SK-N-SH (cell line): ENCODE data around the gene CEP55. TPM values are rescaled to one million over a fixed set of nuclear protein-coding genes. Genes with fewer than 3 reads are reported as not detected.

ENCODE experiments used
- CTCF ChIA-PET: fragments of 300-600, 350-600 bp; formaldehyde crosslinking; extraction: SDS; loops from one replicate; lab custom pipeline; 2021; lab: Yijun Ruan, JAX
- POLR2A ChIA-PET: fragments of 350-600 bp; sonication (Branson Sonifier 250); formaldehyde crosslinking; extraction: SDS; loops from one replicate; lab custom pipeline; 2020; ENCODE audit warnings: antibody characterized with exemption, inconsistent platforms; lab: Yijun Ruan, JAX
- DNase-seq: peaks from one replicate; pipeline ENCODE4 v3.0.0; 2012
- H2AFZ ChIP-seq: fragments of 200-600 bp; sonication (generic); 2 replicates; pipeline ENCODE4 v1.8.1; 2016; ENCODE audit warnings: antibody characterized with exemption, mild to moderate bottlenecking, low read depth
- H3F3A ChIP-seq: fragments of 200-600 bp; sonication (generic); replicated peaks from 2 replicates; pipeline ENCODE3; 2016; ENCODE audit warnings: antibody characterized with exemption, mild to moderate bottlenecking; ENCODE audit not compliant: insufficient read depth
- H3K27ac ChIP-seq, 2 experiments: fragments of 200-500 bp in 1 of 2; fragments of 200-600 bp in 1 of 2; sonication (Bioruptor generic) in 1 of 2; sonication (generic), shearing (Covaris generic) in 1 of 2; 2 replicates each; pipeline versions ENCODE4 v1.5.1 to v1.6.1; 2014 to 2016; ENCODE audit warnings: low read depth in 2 of 2, inconsistent platforms in 1 of 2, low read length in 1 of 2, mild to moderate bottlenecking in 1 of 2, mixed read lengths in 1 of 2
- H3K27me3 ChIP-seq: fragments of 200-600 bp; sonication (generic), shearing (Covaris generic); 2 replicates; pipeline ENCODE4 v1.6.1; 2016; ENCODE audit warnings: mixed run types; ENCODE audit not compliant: insufficient read depth
- H3K36me3 ChIP-seq, 2 experiments: fragments of 200-500 bp in 1 of 2; fragments of 200-600 bp in 1 of 2; sonication (Bioruptor generic) in 1 of 2; sonication (generic) in 1 of 2; replicated peaks in 1 of 2; 2 replicates each; pipeline versions ENCODE3 to v1.5.1; 2014 to 2016; ENCODE audit warnings: low read length in 1 of 2, mild to moderate bottlenecking in 1 of 2; ENCODE audit not compliant: insufficient read depth in 2 of 2, control insufficient read depth in 1 of 2
- H3K4me1 ChIP-seq, 2 experiments: fragments of 200-500 bp in 1 of 2; fragments of 200-600 bp in 1 of 2; sonication (Bioruptor generic) in 1 of 2; sonication (generic), shearing (Covaris generic) in 1 of 2; 2 replicates each; pipeline versions ENCODE4 v1.5.1 to v1.6.1; 2014 to 2016; ENCODE audit warnings: low read depth in 1 of 2, low read length in 1 of 2, mixed run types in 1 of 2; ENCODE audit not compliant: insufficient read depth in 2 of 2, control insufficient read depth in 1 of 2
- H3K4me2 ChIP-seq: fragments of 200-600 bp; sonication (generic), shearing (Covaris generic); 2 replicates; pipeline ENCODE4 v1.6.1; 2017; ENCODE audit warnings: mixed run types
- H3K4me3 ChIP-seq, 2 experiments: fragments of 200-500 bp in 1 of 2; fragments of 200-600 bp in 1 of 2; sonication (Bioruptor generic) in 1 of 2; sonication (generic), shearing (Covaris generic) in 1 of 2; 2 replicates each; pipeline versions ENCODE4 v1.5.1 to v1.8.1; 2014 to 2016; ENCODE audit warnings: low read depth in 2 of 2, inconsistent platforms in 1 of 2, low read length in 1 of 2, mild to moderate bottlenecking in 1 of 2, mixed read lengths in 1 of 2, moderate library complexity in 1 of 2
- H3K79me2 ChIP-seq: fragments of 200-600 bp; sonication (generic); 2 replicates; pipeline ENCODE4 v1.8.1; 2017; ENCODE audit warnings: mild to moderate bottlenecking; ENCODE audit not compliant: insufficient read depth
- H3K9ac ChIP-seq: fragments of 200-600 bp; sonication (generic); 2 replicates; pipeline ENCODE4 v1.6.1; 2017; ENCODE audit warnings: mixed run types
- H3K9me2 ChIP-seq: fragments of 200-600 bp; sonication (generic); 2 replicates; pipeline ENCODE4 v1.6.1; 2017; ENCODE audit warnings: mixed run types
- H3K9me3 ChIP-seq: fragments of 200-600 bp; sonication (generic); 2 replicates; pipeline ENCODE4 v1.6.1; 2017; ENCODE audit warnings: mixed run types, mild to moderate bottlenecking, moderate library complexity
- H4K20me1 ChIP-seq: fragments of 200-600 bp; sonication (generic); 2 replicates; pipeline ENCODE4 v1.6.1; 2017; ENCODE audit warnings: mild to moderate bottlenecking, mixed run types; ENCODE audit not compliant: insufficient read depth
- CHD2 ChIP-seq: fragments of 150-350 bp; IDR thresholded peaks from 2 replicates; pipeline ENCODE4 v1.6.1; 2018; ENCODE audit warnings: low read length; ENCODE audit not compliant: partially characterized antibody
- CTCF ChIP-seq: fragments of 200-600 bp; sonication (generic); IDR thresholded peaks from 2 replicates; pipeline ENCODE4 v1.6.1; 2017; ENCODE audit warnings: antibody characterized with exemption, mild to moderate bottlenecking, moderate library complexity
- GABPA ChIP-seq: IDR thresholded peaks from 2 replicates; pipeline ENCODE4 v1.4.0; 2012; ENCODE audit warnings: low read depth, mild to moderate bottlenecking
- GATA2 ChIP-seq: sonication (generic); formaldehyde crosslinking; IDR thresholded peaks from 2 replicates; pipeline ENCODE4 v1.5.0; 2020; ENCODE audit warnings: mild to moderate bottlenecking, missing genetic modification reagents
- NFIC ChIP-seq: IDR thresholded peaks from 2 replicates; pipeline ENCODE4 v1.4.0; 2012; ENCODE audit warnings: borderline replicate concordance
- NRF1 ChIP-seq: IDR thresholded peaks from 2 replicates; pipeline ENCODE4 v1.6.1; 2012; ENCODE audit warnings: low read depth, mild to moderate bottlenecking, low read length
- RXRA ChIP-seq: IDR thresholded peaks from 2 replicates; pipeline ENCODE4 v1.4.0; 2012; ENCODE audit warnings: low read depth, mild to moderate bottlenecking, borderline replicate concordance
- SIN3A ChIP-seq: IDR thresholded peaks from 2 replicates; pipeline ENCODE4 v1.6.1; 2012; ENCODE audit warnings: low read depth, mild to moderate bottlenecking, low read length, moderate library complexity, borderline replicate concordance
- WGBS: methylation state at CpG from one replicate; pipeline ENCODE4 v1.1.6; 2017; ENCODE audit warnings: low lambda C conversion rate; 5-methylcytosine and 5-hydroxymethylcytosine counted together
- polyA plus RNA-seq, 3 experiments: library from polyadenylated mRNA; depleted of rRNA; stranded (reverse); fragments of >200 nt; gene quantifications; 2 replicates each; pipeline ENCODE4 v1.2.3, GENCODE V29; 2012
- TF ChIP-seq, protein P1 (sequence below): IDR thresholded peaks from 2 replicates; pipeline ENCODE4 v1.4.0; 2012; ENCODE audit warnings: low read depth, borderline replicate concordance

Gene CEP55
- polyA plus RNA-seq, 1 of the 3 experiments (the other 2 are of a cell fraction): 9.8 TPM

GRCh38 chr10:93513091-93513490, 16.7 kb downstream of the CEP55 start:
- CTCF ChIA-PET: interaction anchor here (0.7 to 7.6 kb wide), 9 partner anchors 11 to 548 kb away, joined by 3 to 72 read pairs (median 4); partner anchors contain the start of gene MYOF
- POLR2A ChIA-PET: no interaction called here
- H3K9me2 ChIP-seq: no peaks in the 10 kb centered on the region
- no peaks in the 10 kb centered on the region for H4K20me1 ChIP-seq
- H3K27ac ChIP-seq: peak overlapping the region in 1 of 2 experiments; percentile 69; a peak in 2 of 4 replicates
- DNase-seq: no peak
- peak overlapping the region; percentile 28; the same call in 1 of the 2 replicates for H3K9ac ChIP-seq
- H3K27me3 ChIP-seq: no peaks in the 10 kb centered on the region
- no peak overlapping the region for H3K4me3 ChIP-seq
- TF ChIP-seq CHD2 (no peak), SIN3A (no peak), GABPA (no peak), NRF1 (no peak), NFIC (no peak), GATA2 (CRISPR knock-in tag) (no peak)
- H2AFZ ChIP-seq: 0 out of 2 replicates have a peak overlapping the region, but pooled peaks have one; percentile 4
- H3K36me3 ChIP-seq: peaks cover 27 to 28% of the 10 kb centered on the region in 2 experiments
- no peaks in the 10 kb centered on the region for H3K9me3 ChIP-seq
- peaks cover 20% of the 10 kb centered on the region for H3F3A ChIP-seq
- peaks cover 15% of the 10 kb centered on the region; the same call in 1 of the 2 replicates for H3K79me2 ChIP-seq
- 95% methylated on average over 1 of the region's 1 CpG for WGBS
- peaks cover 0 to 21% of the 10 kb centered on the region in 2 experiments; a peak in 1 of 4 replicates for H3K4me1 ChIP-seq
- H3K4me2 ChIP-seq: no peak overlapping the region

DNA sequence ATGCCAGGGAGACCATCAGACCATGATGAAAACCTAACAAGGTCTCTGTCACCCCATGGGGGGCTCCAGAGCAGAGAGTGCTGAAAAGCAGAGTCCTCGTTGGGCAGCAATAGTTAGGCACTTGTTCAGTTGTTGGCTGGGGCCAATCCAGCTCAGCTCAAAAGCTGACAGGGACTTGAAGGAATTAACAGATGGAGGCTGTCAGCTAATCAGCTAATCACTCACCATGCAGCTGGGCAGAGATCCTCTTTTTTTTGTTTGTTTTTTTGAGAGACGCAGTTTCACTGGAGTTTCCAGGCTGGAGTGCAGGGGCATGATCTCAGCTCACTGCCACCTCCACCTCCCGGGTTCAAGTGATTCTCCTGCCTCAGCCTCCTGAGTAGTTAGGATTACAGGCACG, 18.1 kb downstream of the CEP55 start:
- CTCF ChIA-PET: interaction anchor here (0.6 to 3.9 kb wide), 6 partner anchors 16 to 138 kb away, joined by 3 to 23 read pairs (median 4); partner anchors contain the start of gene MYOF
- Histone ChIP-seq H3K79me2 (peaks cover 15% of the 10 kb centered on the region; the same call in 1 of the 2 replicates), H3K27ac (peak overlapping the region in 1 of 2 experiments; percentile 66; a peak in 2 of 4 replicates), H3K4me1 (peaks cover 0 to 21% of the 10 kb centered on the region in 2 experiments; a peak in 2 of 4 replicates), H3K9me3 (no peaks in the 10 kb centered on the region), H4K20me1 (no peaks in the 10 kb centered on the region), H3K9ac (no peak overlapping the region), H2AFZ (no peak overlapping the region), H3K4me2 (peak overlapping the region; percentile 21; the same call in 1 of the 2 replicates), H3F3A (peaks cover 20% of the 10 kb centered on the region), H3K36me3 (peaks cover 33 to 41% of the 10 kb centered on the region in 2 experiments), H3K9me2 (no peaks in the 10 kb centered on the region), H3K4me3 (no peak overlapping the region), H3K27me3 (no peaks in the 10 kb centered on the region)
- 88% methylated on average over 4 of the region's 4 CpGs for WGBS
- POLR2A ChIA-PET: no interaction called here
- TF ChIP-seq, protein P1, sequence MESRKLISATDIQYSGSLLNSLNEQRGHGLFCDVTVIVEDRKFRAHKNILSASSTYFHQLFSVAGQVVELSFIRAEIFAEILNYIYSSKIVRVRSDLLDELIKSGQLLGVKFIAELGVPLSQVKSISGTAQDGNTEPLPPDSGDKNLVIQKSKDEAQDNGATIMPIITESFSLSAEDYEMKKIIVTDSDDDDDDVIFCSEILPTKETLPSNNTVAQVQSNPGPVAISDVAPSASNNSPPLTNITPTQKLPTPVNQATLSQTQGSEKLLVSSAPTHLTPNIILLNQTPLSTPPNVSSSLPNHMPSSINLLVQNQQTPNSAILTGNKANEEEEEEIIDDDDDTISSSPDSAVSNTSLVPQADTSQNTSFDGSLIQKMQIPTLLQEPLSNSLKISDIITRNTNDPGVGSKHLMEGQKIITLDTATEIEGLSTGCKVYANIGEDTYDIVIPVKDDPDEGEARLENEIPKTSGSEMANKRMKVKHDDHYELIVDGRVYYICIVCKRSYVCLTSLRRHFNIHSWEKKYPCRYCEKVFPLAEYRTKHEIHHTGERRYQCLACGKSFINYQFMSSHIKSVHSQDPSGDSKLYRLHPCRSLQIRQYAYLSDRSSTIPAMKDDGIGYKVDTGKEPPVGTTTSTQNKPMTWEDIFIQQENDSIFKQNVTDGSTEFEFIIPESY: no peak
- TF ChIP-seq CTCF: no peak
- TF ChIP-seq RXRA: no peak
- no peak for DNase-seq
